ENCODE measurements around the gene NUP210L. TPM values are rescaled to one million over a fixed set of nuclear protein-coding genes. Genes with fewer than 3 reads are reported as not detected.
"Not testable (repeated sequence)": the region's sequence is repeated elsewhere in the genome, so short reads cannot be mapped to it uniquely, and the experiment has no call there.

Gene NUP210L
- total RNA-seq, 1 donor from 2014 or later: 0.05 TPM

DNA sequence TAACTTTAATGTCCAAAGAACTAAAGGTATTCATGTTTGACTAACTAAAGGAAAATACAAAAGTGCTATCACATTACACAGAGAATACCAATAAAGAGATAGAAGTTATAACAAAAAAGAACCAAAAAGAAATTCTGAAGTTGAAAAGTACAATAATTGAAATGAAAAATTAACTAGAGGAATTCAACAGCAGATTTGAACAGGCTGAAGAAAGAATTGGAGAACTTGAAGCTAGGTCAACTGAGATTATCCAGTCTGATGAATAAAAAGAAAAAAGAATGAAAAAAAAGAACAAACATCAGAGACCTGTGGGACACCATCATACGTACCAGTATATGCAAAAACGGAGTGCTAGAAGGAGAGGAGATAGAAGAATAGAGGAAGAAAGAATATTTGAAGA, 78.5 kb downstream of the NUP210L start:
- H3K4me3 Mint-ChIP-seq (ENCODE audit: low read depth): no peak overlapping the region
- no peak for DNase-seq (ENCODE audit: low spot score, unreplicated experiment)
- H3K36me3 Mint-ChIP-seq (ENCODE audit: insufficient read depth): no peaks in the 10 kb centered on the region
- H3K4me1 Mint-ChIP-seq (ENCODE audit: low read depth): no peaks in the 10 kb centered on the region
- peaks cover 7% of the 10 kb centered on the region for H3K9me3 Mint-ChIP-seq (ENCODE audit: low read depth)
- no peak for TF ChIP-seq CTCF (IDR thresholded peaks at IDR 0.05; ENCODE audit: unreplicated experiment)
- no peak overlapping the region for H3K27ac Mint-ChIP-seq
- H3K27me3 Mint-ChIP-seq: peaks cover 8% of the 10 kb centered on the region

DNA sequence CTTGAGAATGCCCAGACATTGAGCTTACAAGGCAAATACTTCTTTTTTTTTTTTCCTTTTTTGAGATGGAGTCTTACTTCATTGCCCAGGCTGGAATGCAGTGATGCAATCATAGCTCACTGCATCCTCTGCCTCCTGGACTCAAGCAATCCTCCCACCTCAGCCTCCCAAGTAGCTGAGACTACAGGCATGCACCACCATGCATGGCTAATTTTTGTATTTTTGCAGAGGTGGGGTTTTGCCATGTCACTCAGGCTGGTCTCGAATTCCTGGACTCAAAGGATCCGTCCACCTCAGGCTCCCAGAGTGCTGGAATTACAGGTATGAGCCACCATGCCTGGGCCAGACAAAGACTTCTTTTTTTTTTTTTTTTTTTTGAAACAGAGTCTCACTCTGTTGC, 79.1 kb downstream of the NUP210L start:
- no peaks in the 10 kb centered on the region for H3K4me1 Mint-ChIP-seq (ENCODE audit: low read depth)
- H3K27ac Mint-ChIP-seq: no peak overlapping the region
- peaks cover 8% of the 10 kb centered on the region for H3K27me3 Mint-ChIP-seq
- no peak for DNase-seq (ENCODE audit: low spot score, unreplicated experiment)
- H3K4me3 Mint-ChIP-seq (ENCODE audit: low read depth): no peak overlapping the region
- no peak for TF ChIP-seq CTCF (IDR thresholded peaks at IDR 0.05; ENCODE audit: unreplicated experiment)
- peaks cover 7% of the 10 kb centered on the region for H3K9me3 Mint-ChIP-seq (ENCODE audit: low read depth)
- H3K36me3 Mint-ChIP-seq (ENCODE audit: insufficient read depth): no peaks in the 10 kb centered on the region

- no peak for TF ChIP-seq CTCF (IDR thresholded peaks at IDR 0.05; ENCODE audit: unreplicated experiment)
- Mint-ChIP-seq H3K27ac (no peak overlapping the region), H3K9me3 (ENCODE audit: low read depth) (peaks cover 1% of the 10 kb centered on the region), H3K36me3 (ENCODE audit: insufficient read depth) (no peaks in the 10 kb centered on the region), H3K4me1 (ENCODE audit: low read depth) (no peaks in the 10 kb centered on the region), H3K4me3 (ENCODE audit: low read depth) (no peak overlapping the region), H3K27me3 (peaks cover 8% of the 10 kb centered on the region)
- no peak for DNase-seq (ENCODE audit: low spot score, unreplicated experiment)
Observed at GRCh38 chr1:154062309-154062708, 92.6 kb downstream of the NUP210L start.

GRCh38 chr1:154047436-154047835, 107.4 kb downstream of the NUP210L start:
- H3K27me3 Mint-ChIP-seq; H3K36me3 Mint-ChIP-seq (ENCODE audit: insufficient read depth); H3K27ac Mint-ChIP-seq; H3K4me1 Mint-ChIP-seq (ENCODE audit: low read depth); DNase-seq (ENCODE audit: low spot score, unreplicated experiment); H3K4me3 Mint-ChIP-seq (ENCODE audit: low read depth): not testable (repeated sequence)
- H3K9me3 Mint-ChIP-seq (ENCODE audit: low read depth): peaks cover 18% of the 10 kb centered on the region

DNA sequence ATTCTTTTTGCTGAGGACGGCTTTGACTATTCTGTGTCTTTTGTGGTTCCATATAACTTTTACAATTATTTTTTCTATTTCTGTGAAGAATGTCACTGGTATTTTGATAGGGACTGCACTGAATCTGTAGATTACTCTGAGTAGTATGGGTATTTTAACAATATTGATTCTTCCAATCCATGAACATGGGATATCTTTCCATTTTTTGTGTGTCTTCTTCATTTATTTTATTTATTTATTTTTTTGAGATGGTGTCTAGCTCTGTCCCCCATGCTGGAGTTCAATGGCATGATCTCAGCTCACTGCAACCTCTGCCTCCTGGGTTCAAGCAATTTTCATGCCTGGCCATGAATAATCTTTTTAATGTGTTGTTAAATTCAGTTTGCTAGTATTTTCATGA, 121.2 kb downstream of the NUP210L start:
- H3K4me1 Mint-ChIP-seq (ENCODE audit: low read depth); H3K27me3 Mint-ChIP-seq; DNase-seq (ENCODE audit: low spot score, unreplicated experiment); H3K36me3 Mint-ChIP-seq (ENCODE audit: insufficient read depth); H3K4me3 Mint-ChIP-seq (ENCODE audit: low read depth); H3K27ac Mint-ChIP-seq: not testable (repeated sequence)
- H3K9me3 Mint-ChIP-seq (ENCODE audit: low read depth): peaks cover 10% of the 10 kb centered on the region

DNA sequence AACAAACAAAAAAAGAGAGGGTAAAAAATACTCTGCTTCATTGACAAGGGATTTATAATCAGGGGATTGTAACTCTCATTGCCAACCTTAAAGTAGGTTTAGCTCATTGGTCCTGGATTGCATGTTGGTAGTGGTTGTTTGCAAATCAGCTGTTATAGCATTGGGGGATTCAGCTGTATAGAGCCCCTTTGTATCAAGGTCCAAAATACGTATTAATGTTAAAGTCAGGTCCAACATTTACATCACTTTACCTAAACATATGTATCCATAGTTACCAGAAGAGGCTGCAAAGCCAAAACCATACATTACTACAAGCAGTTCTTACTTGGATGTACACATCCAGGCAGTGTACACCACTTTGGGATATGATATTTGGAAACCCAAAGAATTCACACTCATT, 134.9 kb downstream of the NUP210L start:
- Mint-ChIP-seq H3K4me3 (ENCODE audit: low read depth) (no peak overlapping the region), H3K27me3 (no peaks in the 10 kb centered on the region), H3K4me1 (ENCODE audit: low read depth) (no peaks in the 10 kb centered on the region), H3K27ac (no peak overlapping the region), H3K36me3 (ENCODE audit: insufficient read depth) (no peaks in the 10 kb centered on the region), H3K9me3 (ENCODE audit: low read depth) (no peaks in the 10 kb centered on the region)
- no peak for DNase-seq (ENCODE audit: low spot score, unreplicated experiment)
- no peak for TF ChIP-seq CTCF (IDR thresholded peaks at IDR 0.05; ENCODE audit: unreplicated experiment)
